Lung (tissue), 12 donors: ENCODE results near the gene MLN. TPM values are rescaled to one million over a fixed set of nuclear protein-coding genes. Genes with fewer than 3 reads are reported as not detected.

Experiments
- ATAC-seq: fragments of 200-7000 bp; cut with Tn5 transposase; one replicate; pipeline ENCODE4 v1.9.1; 2020; ENCODE audit warnings: moderate number of reproducible peaks; ENCODE audit not compliant: insufficient read depth, low FRiP score
- DNase-seq, 3 donors: peaks; one replicate each; pipeline ENCODE4 v3.0.0-alpha.2; 2013 to 2017
- H3K27ac ChIP-seq, 2 donors: one replicate each; pipeline ENCODE4 v1.5.1; 2013; ENCODE audit warnings: mild to moderate bottlenecking in 2 of 2, moderate library complexity in 2 of 2, control low read depth in 1 of 2, inconsistent platforms in 1 of 2, low read depth in 1 of 2, low read length in 1 of 2
- H3K27me3 ChIP-seq, 3 donors: one replicate each; pipeline ENCODE4 v1.5.1; 2013; ENCODE audit warnings: low read length in 2 of 3; ENCODE audit not compliant: control insufficient read depth in 3 of 3, insufficient read depth in 3 of 3
- H3K36me3 ChIP-seq, 4 donors: one replicate each; pipeline ENCODE4 v1.5.1; 2013; ENCODE audit warnings: low read length in 4 of 4, mild to moderate bottlenecking in 1 of 4, moderate library complexity in 1 of 4; ENCODE audit not compliant: control insufficient read depth in 4 of 4, insufficient read depth in 4 of 4
- H3K4me1 ChIP-seq, 5 donors: one replicate each; pipeline ENCODE4 v1.5.1; 2013; ENCODE audit warnings: low read length in 5 of 5, mild to moderate bottlenecking in 2 of 5, moderate library complexity in 1 of 5; ENCODE audit not compliant: control insufficient read depth in 5 of 5, insufficient read depth in 5 of 5
- H3K4me3 ChIP-seq: one replicate; pipeline ENCODE4 v1.5.1; 2013; ENCODE audit warnings: mild to moderate bottlenecking, control low read depth, moderate library complexity
- H3K9ac ChIP-seq, 2 donors: one replicate each; pipeline ENCODE4 v1.5.1; 2013; ENCODE audit warnings: low read length in 2 of 2, control low read depth in 1 of 2; ENCODE audit not compliant: insufficient read depth in 1 of 2
- H3K9me3 ChIP-seq, 4 donors: one replicate each; pipeline ENCODE4 v1.5.1; 2013; ENCODE audit warnings: low read length in 3 of 4, mild to moderate bottlenecking in 1 of 4, moderate library complexity in 1 of 4; ENCODE audit not compliant: control insufficient read depth in 4 of 4, insufficient read depth in 3 of 4
- WGBS, 2 donors: extraction: QIAGEN DNeasy Blood & Tissue Kit; methylation state at CpG; one replicate each; pipeline ENCODE4 v1.1.7; 2013; 5-methylcytosine and 5-hydroxymethylcytosine counted together
- polyA plus RNA-seq, 2 donors: library from polyadenylated mRNA; stranded (reverse); fragments of 200-250 nt; gene quantifications; one replicate each; pipeline ENCODE4 v1.2.1, GENCODE V29; 2013
- total RNA-seq, 2 donors: library from RNA; depleted of rRNA in 1 of 2; stranded (reverse); fragments of >200 nt in 1 of 2; gene quantifications; one replicate each; pipeline ENCODE4 v1.2.1, GENCODE V29; 2014 to 2021
- TF ChIP-seq, protein P1 (sequence below): IDR thresholded peaks from 2 replicates; pipeline ENCODE4 v1.5.1; 2012; ENCODE audit warnings: mild to moderate bottlenecking; ENCODE audit errors: control extremely low read depth, extremely low read depth
- donor health status: control.
- donor health status: control.
- donor health status: Bipolar disorder and iron deficiency.
- donor health status: healthy.
- donor health status: DM: yes; HTN: yes; CAD: no.

MLN gene
- total and polyA plus RNA-seq, 4 donors = not detected

DNA sequence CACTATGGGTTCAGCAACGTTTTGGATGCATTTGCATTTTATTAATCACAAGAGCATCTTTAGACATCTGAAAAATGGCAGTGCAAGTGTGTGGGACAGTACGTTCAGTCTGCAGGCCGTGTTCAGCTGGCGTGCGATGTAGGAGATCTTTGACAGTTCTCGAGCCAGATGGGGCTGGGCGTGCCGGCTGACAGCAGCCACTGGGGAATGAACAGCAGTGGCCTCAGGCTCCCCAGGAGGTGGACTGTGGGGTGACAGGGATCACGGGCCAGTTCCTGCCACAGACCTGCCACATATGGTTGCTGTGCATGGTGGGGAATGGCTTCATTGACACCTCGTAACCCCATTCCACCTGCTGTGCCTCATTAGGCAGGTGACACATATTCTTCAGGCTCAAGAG lies 16.4 kb upstream of the MLN start:
- WGBS, 2 donors = 75 to 88% methylated on average over 10 of the region's 10 CpGs
- peaks cover 0 to 2% (median 0%) of the 10 kb centered on the region in 4 donors for H3K9me3 ChIP-seq
- no peak overlapping the region for H3K9ac ChIP-seq
- no peak overlapping the region for H3K4me3 ChIP-seq
- peaks cover 0 to 18% (median 3%) of the 10 kb centered on the region in 5 donors for H3K4me1 ChIP-seq
- ATAC-seq = no peak
- DNase-seq = no peak
- no peaks in the 10 kb centered on the region for H3K27me3 ChIP-seq
- H3K27ac ChIP-seq = no peak overlapping the region
- TF ChIP-seq, protein P1, sequence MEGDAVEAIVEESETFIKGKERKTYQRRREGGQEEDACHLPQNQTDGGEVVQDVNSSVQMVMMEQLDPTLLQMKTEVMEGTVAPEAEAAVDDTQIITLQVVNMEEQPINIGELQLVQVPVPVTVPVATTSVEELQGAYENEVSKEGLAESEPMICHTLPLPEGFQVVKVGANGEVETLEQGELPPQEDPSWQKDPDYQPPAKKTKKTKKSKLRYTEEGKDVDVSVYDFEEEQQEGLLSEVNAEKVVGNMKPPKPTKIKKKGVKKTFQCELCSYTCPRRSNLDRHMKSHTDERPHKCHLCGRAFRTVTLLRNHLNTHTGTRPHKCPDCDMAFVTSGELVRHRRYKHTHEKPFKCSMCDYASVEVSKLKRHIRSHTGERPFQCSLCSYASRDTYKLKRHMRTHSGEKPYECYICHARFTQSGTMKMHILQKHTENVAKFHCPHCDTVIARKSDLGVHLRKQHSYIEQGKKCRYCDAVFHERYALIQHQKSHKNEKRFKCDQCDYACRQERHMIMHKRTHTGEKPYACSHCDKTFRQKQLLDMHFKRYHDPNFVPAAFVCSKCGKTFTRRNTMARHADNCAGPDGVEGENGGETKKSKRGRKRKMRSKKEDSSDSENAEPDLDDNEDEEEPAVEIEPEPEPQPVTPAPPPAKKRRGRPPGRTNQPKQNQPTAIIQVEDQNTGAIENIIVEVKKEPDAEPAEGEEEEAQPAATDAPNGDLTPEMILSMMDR = no peak
- H3K36me3 ChIP-seq = no peaks in the 10 kb centered on the region

DNA sequence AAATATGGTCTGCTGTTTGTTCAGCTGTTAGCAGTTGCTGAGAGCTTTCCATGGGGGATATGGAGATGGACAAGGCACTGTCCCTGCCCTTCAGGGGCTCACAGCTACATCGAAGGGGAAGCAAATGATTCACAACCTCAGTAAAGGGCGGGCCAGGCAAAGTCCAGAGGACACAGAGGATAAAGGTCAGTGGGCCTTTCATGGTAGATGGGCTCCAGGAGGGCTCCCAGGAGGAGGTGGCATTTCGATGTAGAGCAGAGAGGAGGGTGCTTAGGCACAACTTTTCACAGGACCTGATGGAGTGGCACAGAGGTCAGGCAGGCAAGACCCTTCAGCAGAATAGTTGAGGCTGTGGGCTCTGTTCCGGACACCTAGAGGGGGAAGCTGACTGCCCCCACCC lies 15.2 kb upstream of the MLN start:
- H3K36me3 ChIP-seq = no peaks in the 10 kb centered on the region
- no peak overlapping the region for H3K4me3 ChIP-seq
- 83 to 92% methylated on average over 4 of the region's 4 CpGs for WGBS, 2 donors
- TF ChIP-seq, protein P1 = no peak
- ATAC-seq (no peak), DNase-seq (no peak)
- peaks cover 0 to 2% (median 0%) of the 10 kb centered on the region in 4 donors for H3K9me3 ChIP-seq
- H3K9ac ChIP-seq = no peak overlapping the region
- no peak overlapping the region for H3K27ac ChIP-seq
- peaks cover 0 to 10% (median 0%) of the 10 kb centered on the region in 5 donors for H3K4me1 ChIP-seq
- H3K27me3 ChIP-seq = no peaks in the 10 kb centered on the region

DNA sequence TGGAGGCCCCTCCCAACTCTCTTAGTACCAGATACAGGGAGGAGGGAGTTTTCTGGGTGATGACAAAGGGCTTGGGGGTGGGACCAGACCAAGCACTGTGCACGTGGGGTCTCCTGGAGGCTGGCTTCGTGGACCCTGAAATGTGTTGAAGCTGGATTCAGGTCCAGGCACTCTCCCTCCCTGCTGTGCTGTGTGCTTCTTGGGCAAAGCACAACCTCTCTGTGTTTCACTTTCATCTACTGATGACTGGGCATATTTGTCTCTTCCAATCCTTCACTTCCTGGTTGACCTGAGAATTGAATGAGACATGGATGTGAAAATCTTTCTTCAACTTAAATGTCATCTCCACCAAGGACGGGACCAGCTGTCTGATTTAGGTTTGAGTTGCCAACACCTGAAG lies 14.5 kb upstream of the MLN start:
- no peak overlapping the region for H3K27ac ChIP-seq
- peaks cover 0 to 2% (median 0%) of the 10 kb centered on the region in 4 donors for H3K9me3 ChIP-seq
- H3K9ac ChIP-seq = no peak overlapping the region
- DNase-seq (no peak), ATAC-seq (no peak)
- H3K36me3 ChIP-seq = no peaks in the 10 kb centered on the region
- TF ChIP-seq, protein P1 = no peak
- no peaks in the 10 kb centered on the region for H3K27me3 ChIP-seq
- H3K4me1 ChIP-seq = peaks cover 0 to 10% (median 0%) of the 10 kb centered on the region in 5 donors
- H3K4me3 ChIP-seq = no peak overlapping the region
- WGBS, 2 donors = 63 to 69% methylated on average over 3 of the region's 3 CpGs

DNA sequence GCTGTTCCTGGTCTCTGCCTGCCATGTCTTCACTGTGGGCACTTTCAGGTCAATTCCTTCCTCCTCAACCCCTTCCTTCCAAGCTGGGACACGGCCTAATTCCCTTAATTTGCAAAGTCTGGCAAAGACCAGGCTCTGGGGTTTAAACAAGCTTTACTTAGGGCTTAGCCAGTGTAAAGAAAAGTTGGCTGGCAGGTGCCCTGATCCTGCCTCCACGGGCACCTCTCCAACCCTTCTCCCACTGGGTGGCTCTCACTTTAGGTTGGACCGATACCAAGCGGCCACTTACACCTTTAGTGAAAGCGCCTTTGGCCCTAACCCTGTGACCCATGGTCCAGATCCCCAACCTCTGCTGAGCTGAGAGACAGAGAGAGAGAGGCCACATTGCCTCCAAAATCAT lies 13.7 kb upstream of the MLN start:
- Histone ChIP-seq H3K9ac (no peak overlapping the region), H3K36me3 (no peaks in the 10 kb centered on the region), H3K27ac (no peak overlapping the region), H3K4me3 (no peak overlapping the region), H3K27me3 (no peaks in the 10 kb centered on the region), H3K4me1 (peaks cover 0 to 10% (median 0%) of the 10 kb centered on the region in 5 donors), H3K9me3 (peaks cover 0 to 2% (median 0%) of the 10 kb centered on the region in 4 donors)
- 61 to 80% methylated on average over 5 of the region's 5 CpGs for WGBS, 2 donors
- TF ChIP-seq, protein P1 = no peak
- no peak for DNase-seq
- no peak for ATAC-seq
